ENCODE results near the gene FAM156B. TPM values are rescaled to one million over a fixed set of nuclear protein-coding genes. Genes with fewer than 3 reads are reported as not detected.
"Not testable (repeated sequence)": the region's sequence is repeated elsewhere in the genome, so short reads cannot be mapped to it uniquely, and the experiment has no call there.

The FAM156B gene
- total and polyA plus RNA-seq, 9 of the 15 experiments (the other 6 are each of a cell fraction or from before 2014, with no cell fraction given): 0.24 to 32.2 (median 14.2) TPM

DNA sequence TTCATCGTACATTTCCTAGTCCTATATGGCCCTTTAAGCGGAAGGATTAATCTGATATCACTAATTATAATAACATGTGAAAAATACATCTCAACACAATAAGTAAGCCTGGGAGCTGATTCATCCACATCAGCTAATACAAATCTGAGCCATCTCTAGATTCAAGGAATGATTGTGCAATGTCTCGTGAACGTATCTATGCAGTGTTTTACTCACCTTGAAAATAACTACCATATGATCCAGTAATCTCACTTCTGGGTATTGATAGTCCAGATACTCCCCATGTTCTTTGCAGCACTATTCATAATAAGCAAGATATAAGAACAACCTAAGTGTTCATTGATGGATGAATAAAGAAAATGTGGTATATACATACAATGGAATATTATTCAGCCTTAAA, 43.6 kb downstream of the FAM156B start:
- H3K9ac ChIP-seq (ENCODE audit: insufficient read depth in 1 of 2, low read depth in 2 of 2, low read length in 2 of 2); H3K9me3 ChIP-seq (replicated peaks; ENCODE audit: control insufficient read depth, insufficient read depth, low read depth, low read length); FAIRE-seq; H3K4me1 ChIP-seq (replicated peaks in 1 of 2; ENCODE audit: control insufficient read depth in 2 of 2, insufficient read depth in 2 of 2, low read length in 2 of 2); H3K4me3 ChIP-seq; H3K27ac ChIP-seq (ENCODE audit: extremely low read depth, low read depth, low read length); H3K9me1 ChIP-seq (ENCODE audit: control insufficient read depth, insufficient read depth, low read length); in situ Hi-C loops (cut with MboI); ATAC-seq; POLR2A ChIA-PET; H3K79me2 ChIP-seq (ENCODE audit: control insufficient read depth, insufficient read depth, low read length); H4K20me1 ChIP-seq (replicated peaks; ENCODE audit: control insufficient read depth, insufficient read depth, low read length); DNase-seq (ENCODE audit: extremely low read depth in 1 of 4, low spot score in 3 of 4); H2AFZ ChIP-seq (ENCODE audit: low read depth, low read length); CTCF ChIA-PET (ENCODE audit: low intra/inter-chr PET ratio); intact Hi-C loops (cut with micrococcal nuclease); BruUV-seq (replicated peaks); H3K27me3 ChIP-seq (ENCODE audit: control insufficient read depth in 2 of 2, insufficient read depth in 2 of 2, low read length in 2 of 2); H3K4me2 ChIP-seq (ENCODE audit: insufficient read depth, low read length); H3K36me3 ChIP-seq (ENCODE audit: control insufficient read depth, insufficient read depth, low read length): not testable (repeated sequence)
- WGBS (ENCODE audit: insufficient coverage, low coverage, missing lambda C conversion rate): no CpG with 5 or more reads among the region's 4 CpGs

- H3K27me3 ChIP-seq (ENCODE audit: control insufficient read depth in 2 of 2, insufficient read depth in 2 of 2, low read length in 2 of 2); CTCF ChIA-PET (ENCODE audit: low intra/inter-chr PET ratio); POLR2A ChIA-PET; in situ Hi-C loops (cut with MboI); ATAC-seq; H3K79me2 ChIP-seq (ENCODE audit: control insufficient read depth, insufficient read depth, low read length); H3K4me3 ChIP-seq; DNase-seq (ENCODE audit: extremely low read depth in 1 of 4, low spot score in 3 of 4); H3K36me3 ChIP-seq (ENCODE audit: control insufficient read depth, insufficient read depth, low read length); H3K4me2 ChIP-seq (ENCODE audit: insufficient read depth, low read length); BruUV-seq (replicated peaks); H3K27ac ChIP-seq (ENCODE audit: extremely low read depth, low read depth, low read length); FAIRE-seq; H3K9ac ChIP-seq (ENCODE audit: insufficient read depth in 1 of 2, low read depth in 2 of 2, low read length in 2 of 2); H3K9me1 ChIP-seq (ENCODE audit: control insufficient read depth, insufficient read depth, low read length); H2AFZ ChIP-seq (ENCODE audit: low read depth, low read length); H3K4me1 ChIP-seq (replicated peaks in 1 of 2; ENCODE audit: control insufficient read depth in 2 of 2, insufficient read depth in 2 of 2, low read length in 2 of 2); intact Hi-C loops (cut with micrococcal nuclease); H3K9me3 ChIP-seq (replicated peaks; ENCODE audit: control insufficient read depth, insufficient read depth, low read depth, low read length); H4K20me1 ChIP-seq (replicated peaks; ENCODE audit: control insufficient read depth, insufficient read depth, low read length): not testable (repeated sequence)
- WGBS (ENCODE audit: insufficient coverage, low coverage, missing lambda C conversion rate): no CpG with 5 or more reads among the region's 10 CpGs
Observed at GRCh38 chrX:52941728-52942127, 44.6 kb downstream of the FAM156B start.

GRCh38 chrX:52945838-52946494, 48.8 kb downstream of the FAM156B start:
- CTCF ChIA-PET (ENCODE audit: low intra/inter-chr PET ratio); in situ Hi-C loops (cut with MboI); DNase-seq (ENCODE audit: extremely low read depth in 1 of 4, low spot score in 3 of 4); H3K27me3 ChIP-seq (ENCODE audit: control insufficient read depth in 2 of 2, insufficient read depth in 2 of 2, low read length in 2 of 2); H2AFZ ChIP-seq (ENCODE audit: low read depth, low read length); H3K79me2 ChIP-seq (ENCODE audit: control insufficient read depth, insufficient read depth, low read length); H3K4me1 ChIP-seq (replicated peaks in 1 of 2; ENCODE audit: control insufficient read depth in 2 of 2, insufficient read depth in 2 of 2, low read length in 2 of 2); H3K27ac ChIP-seq (ENCODE audit: extremely low read depth, low read depth, low read length); H3K9ac ChIP-seq (ENCODE audit: insufficient read depth in 1 of 2, low read depth in 2 of 2, low read length in 2 of 2); H3K4me3 ChIP-seq; intact Hi-C loops (cut with micrococcal nuclease); H3K4me2 ChIP-seq (ENCODE audit: insufficient read depth, low read length); H3K9me1 ChIP-seq (ENCODE audit: control insufficient read depth, insufficient read depth, low read length); H3K36me3 ChIP-seq (ENCODE audit: control insufficient read depth, insufficient read depth, low read length); BruUV-seq (replicated peaks); H3K9me3 ChIP-seq (replicated peaks; ENCODE audit: control insufficient read depth, insufficient read depth, low read depth, low read length); POLR2A ChIA-PET; H4K20me1 ChIP-seq (replicated peaks; ENCODE audit: control insufficient read depth, insufficient read depth, low read length): not testable (repeated sequence)
- no CpG with 5 or more reads among the region's 14 CpGs for WGBS (ENCODE audit: insufficient coverage, low coverage, missing lambda C conversion rate)
- FAIRE-seq (peak; percentile 19), ATAC-seq (0 out of 3 replicates have a peak, but pooled peaks have one; percentile 40)

GRCh38 chrX:52947501-52947900, 50.4 kb downstream of the FAM156B start:
- CTCF ChIA-PET (ENCODE audit: low intra/inter-chr PET ratio); POLR2A ChIA-PET; H3K9me1 ChIP-seq (ENCODE audit: control insufficient read depth, insufficient read depth, low read length); BruUV-seq (replicated peaks); intact Hi-C loops (cut with micrococcal nuclease); H3K36me3 ChIP-seq (ENCODE audit: control insufficient read depth, insufficient read depth, low read length); H4K20me1 ChIP-seq (replicated peaks; ENCODE audit: control insufficient read depth, insufficient read depth, low read length); H3K4me1 ChIP-seq (replicated peaks in 1 of 2; ENCODE audit: control insufficient read depth in 2 of 2, insufficient read depth in 2 of 2, low read length in 2 of 2); FAIRE-seq; H3K27me3 ChIP-seq (ENCODE audit: control insufficient read depth in 2 of 2, insufficient read depth in 2 of 2, low read length in 2 of 2); ATAC-seq; H3K79me2 ChIP-seq (ENCODE audit: control insufficient read depth, insufficient read depth, low read length); H3K9me3 ChIP-seq (replicated peaks; ENCODE audit: control insufficient read depth, insufficient read depth, low read depth, low read length); H2AFZ ChIP-seq (ENCODE audit: low read depth, low read length); in situ Hi-C loops (cut with MboI); H3K4me2 ChIP-seq (ENCODE audit: insufficient read depth, low read length); H3K9ac ChIP-seq (ENCODE audit: insufficient read depth in 1 of 2, low read depth in 2 of 2, low read length in 2 of 2); H3K27ac ChIP-seq (ENCODE audit: extremely low read depth, low read depth, low read length); H3K4me3 ChIP-seq; DNase-seq (ENCODE audit: extremely low read depth in 1 of 4, low spot score in 3 of 4): not testable (repeated sequence)
- no CpG with 5 or more reads among the region's 16 CpGs for WGBS (ENCODE audit: insufficient coverage, low coverage, missing lambda C conversion rate)
